Activated T-cell treated with anti-CD3 and anti-CD28 coated beads, Interleukin-2, amount 50 U/mL, for 1 hour (primary cell): ENCODE measurements around the gene CATSPERD.
"Not testable (repeated sequence)": the region's sequence is repeated elsewhere in the genome, so short reads cannot be mapped to it uniquely, and the experiment has no call there.

Experiments used
- DNase-seq: peaks from one replicate; pipeline ENCODE4 v3.0.0-alpha.2; 2020

Gene CATSPERD

GRCh38 chr19:5743630-5744029, 23.2 kb downstream of the CATSPERD start:
- DNase-seq = no peak

- DNase-seq = not testable (repeated sequence)
Observed at GRCh38 chr19:5744999-5745398, 24.6 kb downstream of the CATSPERD start.

GRCh38 chr19:5748920-5749319, 28.5 kb downstream of the CATSPERD start:
- DNase-seq = not testable (repeated sequence)

- no peak for DNase-seq
Observed at GRCh38 chr19:5749505-5749904, 29.1 kb downstream of the CATSPERD start.

GRCh38 chr19:5751709-5752108, 31.3 kb downstream of the CATSPERD start:
- no peak for DNase-seq

- no peak for DNase-seq
Observed at GRCh38 chr19:5753743-5754142, 33.3 kb downstream of the CATSPERD start.

- DNase-seq = no peak
Observed at GRCh38 chr19:5762608-5763217, 42.3 kb downstream of the CATSPERD start.

GRCh38 chr19:5765220-5765619, 44.8 kb downstream of the CATSPERD start:
- no peak for DNase-seq

GRCh38 chr19:5767949-5768348, 47.5 kb downstream of the CATSPERD start:
- DNase-seq = no peak

- DNase-seq = no peak
Observed at GRCh38 chr19:5772416-5772815, 52.0 kb downstream of the CATSPERD start.

GRCh38 chr19:5773276-5773675, 52.8 kb downstream of the CATSPERD start:
- no peak for DNase-seq

GRCh38 chr19:5774921-5775320, 54.5 kb downstream of the CATSPERD start:
- DNase-seq = no peak

- no peak for DNase-seq
Observed at GRCh38 chr19:5775668-5776309, 55.4 kb downstream of the CATSPERD start.

GRCh38 chr19:5778402-5778801, 58.0 kb downstream of the CATSPERD start:
- no peak for DNase-seq

GRCh38 chr19:5780916-5781315, 60.5 kb downstream of the CATSPERD start:
- not testable (repeated sequence) for DNase-seq

- DNase-seq = no peak
Observed at GRCh38 chr19:5782322-5782721, 61.9 kb downstream of the CATSPERD start.

- no peak for DNase-seq
Observed at GRCh38 chr19:5782945-5783919, 62.8 kb downstream of the CATSPERD start.

GRCh38 chr19:5784581-5785147, 64.2 kb downstream of the CATSPERD start, which contains the start of gene PRR22:
PRR22 (minus strand) TSS chr19:5784746; CDS start chr19:5784660, 86 bp downstream.
- DNase-seq = no peak

- no peak for DNase-seq
Observed at GRCh38 chr19:5785423-5785822, 65.0 kb downstream of the CATSPERD start.

- DNase-seq = no peak
Observed at GRCh38 chr19:5786593-5787408, 66.4 kb downstream of the CATSPERD start.

GRCh38 chr19:5787409-5788182, 67.2 kb downstream of the CATSPERD start:
- DNase-seq = no peak
